NOMO-1 treated with dmso at 0.1 percent for 144 hours (cell line): Measurements from ENCODE around the gene EXOC3.

Source experiments
- DNase-seq: peaks from one replicate; lab custom pipeline; 2025; ENCODE audit not compliant: unreplicated experiment; lab: John Stamatoyannopoulos, UW

EXOC3 gene

GRCh38 chr5:425714-426113 lies 17.3 kb upstream of the EXOC3 start:
- DNase-seq, result no peak

- DNase-seq, result no peak
Observed at GRCh38 chr5:426392-426976, 16.5 kb upstream of the EXOC3 start.

DNA sequence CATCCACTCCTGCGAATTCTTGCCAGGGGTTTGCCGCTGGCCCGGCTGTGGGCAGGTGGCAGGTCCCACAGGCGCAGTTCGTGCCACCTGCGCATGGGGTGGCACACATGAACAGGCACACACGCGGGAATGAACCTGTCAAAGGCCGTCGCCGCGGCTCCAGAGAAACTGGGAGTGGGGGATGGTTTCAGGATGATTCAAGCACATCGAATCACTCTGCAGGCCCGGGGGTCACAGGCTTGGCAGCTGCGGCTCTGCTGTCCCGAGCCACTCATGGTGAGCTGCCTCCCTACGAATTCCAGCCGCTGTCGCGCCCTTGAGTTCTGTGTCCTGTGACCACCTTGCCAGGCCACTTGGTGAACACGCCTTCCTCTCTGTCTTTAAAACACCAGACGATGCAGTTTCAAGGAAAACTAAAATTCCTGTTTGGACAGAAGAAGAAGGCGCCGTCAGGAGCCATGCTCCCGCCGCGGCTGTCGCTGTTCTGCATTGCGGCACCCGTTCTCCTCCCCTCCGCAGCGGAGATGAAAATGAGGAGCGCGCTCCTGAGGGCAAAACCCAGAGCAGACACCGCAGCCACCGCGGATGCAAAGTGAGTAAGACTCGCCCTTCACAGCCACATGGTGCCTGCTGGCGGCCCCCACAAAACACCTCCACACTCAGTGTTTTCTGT lies 15.4 kb upstream of the EXOC3 start:
- DNase-seq, result no peak

GRCh38 chr5:428219-428618 lies 14.8 kb upstream of the EXOC3 start:
- no peak for DNase-seq

GRCh38 chr5:428754-429452 lies 14.1 kb upstream of the EXOC3 start:
- DNase-seq, result no peak

DNA sequence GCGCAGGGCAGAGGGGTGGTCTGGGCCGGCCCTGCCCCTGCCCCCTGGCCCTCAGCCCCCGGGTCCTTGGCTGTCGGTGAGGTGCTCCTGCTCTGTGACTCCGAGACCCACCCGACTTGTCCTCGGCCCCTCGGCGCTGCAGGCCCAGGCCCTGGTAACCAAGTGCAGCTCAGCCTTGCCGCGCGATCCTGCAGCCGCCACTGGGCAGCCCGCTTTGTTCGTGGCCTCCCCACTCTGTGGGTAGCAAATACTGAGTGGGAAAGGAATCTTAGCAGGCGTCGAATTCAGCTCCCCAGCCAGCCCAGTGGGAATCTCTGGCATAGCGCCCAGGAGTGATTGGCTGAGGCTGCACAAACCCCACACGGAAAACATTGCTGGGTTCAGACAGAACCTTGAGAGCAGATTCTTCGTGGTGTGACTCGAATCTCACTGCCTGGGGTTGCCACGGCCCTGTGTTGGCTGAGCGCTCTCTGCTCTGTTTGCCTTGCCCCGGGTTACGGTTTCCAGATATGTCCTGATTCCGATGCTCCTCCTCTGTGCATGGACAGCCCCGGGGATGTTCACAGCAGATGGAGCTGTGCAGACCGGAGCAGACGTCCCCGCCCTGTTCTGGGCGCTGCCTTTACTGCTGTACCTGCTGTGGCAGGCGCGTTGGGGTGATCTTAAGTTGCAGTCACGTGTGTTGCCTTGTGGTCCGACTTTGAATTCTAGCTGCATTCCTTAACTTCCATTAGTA lies 13.4 kb upstream of the EXOC3 start:
- no peak for DNase-seq

DNA sequence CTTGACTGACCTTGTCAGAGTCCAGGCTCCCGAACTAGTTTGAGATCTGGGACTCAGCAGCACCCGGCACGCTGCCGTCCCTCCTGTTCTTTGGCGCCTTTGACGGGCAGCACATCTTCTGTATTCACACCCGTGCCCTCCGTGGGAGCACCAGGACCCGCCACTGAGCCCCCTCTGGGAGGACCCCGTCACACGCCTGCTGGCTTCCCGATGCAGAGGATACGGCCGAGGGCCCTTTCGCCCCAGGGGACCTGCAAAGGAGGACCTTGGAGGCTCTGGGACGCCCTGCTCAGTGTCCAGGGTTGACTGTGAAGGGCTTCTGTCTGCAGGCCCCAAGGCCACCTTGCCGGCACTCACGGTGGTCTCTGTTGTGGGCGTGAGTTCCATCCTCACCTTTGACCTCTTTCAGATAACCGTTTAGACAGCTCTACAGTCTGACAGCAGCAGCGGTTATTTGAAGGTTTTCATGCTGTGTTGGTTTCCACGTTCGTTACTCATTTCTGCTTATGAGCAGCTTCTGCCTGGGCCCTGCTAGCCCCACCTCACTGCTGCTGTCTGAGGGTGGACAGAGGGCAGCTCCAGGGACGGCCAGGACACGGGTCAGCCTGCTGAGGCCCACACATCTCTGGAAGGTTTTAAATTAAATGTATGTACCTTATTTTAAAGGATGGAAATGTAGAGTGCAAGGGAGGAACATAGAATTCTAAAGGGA lies 12.6 kb upstream of the EXOC3 start:
- DNase-seq, result no peak

DNA sequence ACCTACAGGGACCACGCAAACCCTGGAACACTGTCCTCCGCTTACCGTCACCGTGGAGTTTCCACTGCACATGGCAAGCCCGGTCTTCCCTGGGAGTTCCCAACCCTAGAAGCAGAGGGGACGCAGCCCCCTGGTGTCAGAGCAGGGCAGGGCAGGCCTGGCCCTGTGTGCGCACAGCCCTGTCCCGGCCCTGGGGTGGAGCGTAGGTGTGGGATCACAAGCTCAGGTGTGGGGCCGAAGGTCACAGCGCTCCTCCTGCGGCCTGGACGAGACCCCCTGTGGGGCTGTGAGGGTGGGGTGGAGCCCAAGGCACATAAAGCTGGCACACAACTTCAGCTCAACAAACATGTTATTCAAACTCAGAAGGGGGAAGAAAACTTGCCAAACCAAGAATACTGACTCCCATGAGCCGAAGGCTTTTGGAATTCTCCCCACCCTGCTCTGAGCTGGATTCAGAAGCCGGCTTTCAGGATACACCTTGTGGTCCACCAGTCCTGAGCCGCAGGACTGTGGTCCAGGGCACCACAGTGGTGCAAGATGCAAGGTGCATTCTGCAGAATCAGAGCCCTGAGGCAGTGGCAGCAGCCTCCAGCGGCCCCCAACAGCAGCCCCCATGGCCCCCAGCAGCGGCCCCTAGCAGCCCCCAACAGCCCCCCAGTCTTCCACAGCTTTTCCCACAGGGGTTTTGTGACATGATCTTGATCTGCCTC lies 11.8 kb upstream of the EXOC3 start:
- DNase-seq, result no peak

DNA sequence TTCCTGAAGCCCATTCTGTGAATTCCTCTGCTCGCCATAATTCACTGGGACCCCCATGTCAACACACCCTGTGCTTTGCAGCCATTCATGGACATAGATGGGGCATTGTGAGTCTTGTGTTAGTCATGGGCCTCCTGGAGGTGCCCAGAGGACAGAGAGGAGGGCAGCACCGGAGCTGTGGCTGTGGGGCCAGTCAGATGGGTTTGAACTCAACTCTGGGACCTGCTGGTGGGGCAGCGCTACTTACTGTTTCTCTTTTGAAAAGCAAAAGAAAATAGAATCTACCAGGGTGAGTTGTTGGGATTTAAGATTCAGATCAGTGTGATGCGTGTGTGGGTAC lies 11.3 kb upstream of the EXOC3 start:
- no peak for DNase-seq

DNA sequence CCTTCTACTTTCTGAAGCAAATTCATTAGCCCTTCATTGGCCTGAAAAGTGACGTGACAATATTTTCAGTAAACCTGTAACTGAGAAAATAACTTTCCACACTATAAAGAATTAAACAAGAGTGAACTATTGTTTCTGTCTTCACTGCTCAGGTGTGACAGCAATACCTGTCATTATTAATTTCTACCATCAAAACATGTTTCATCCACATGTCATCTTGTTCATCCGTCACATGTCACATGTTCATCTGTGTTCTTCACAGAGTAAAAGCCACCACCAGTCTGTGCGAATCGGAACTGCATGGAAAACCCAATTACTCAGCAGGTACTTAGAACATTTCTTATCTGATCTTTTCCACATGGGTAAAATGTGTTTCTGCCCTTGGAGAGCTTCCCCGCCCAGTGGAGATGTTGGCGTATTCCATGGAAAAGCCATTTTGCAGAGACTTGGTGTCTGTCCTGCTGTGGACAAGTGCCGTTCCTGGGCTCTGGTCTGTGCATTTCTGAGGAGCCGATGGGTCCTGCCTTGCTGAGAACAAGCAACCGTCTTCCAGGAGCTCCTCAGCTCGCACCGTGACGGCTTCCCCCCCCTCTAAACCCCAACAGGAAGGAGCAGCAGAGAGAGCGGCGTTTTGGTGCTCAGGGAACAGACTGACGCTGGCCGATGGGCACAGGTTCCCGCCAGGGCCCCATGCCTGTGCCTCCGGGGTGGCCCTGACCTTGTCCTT lies 10.6 kb upstream of the EXOC3 start:
- no peak for DNase-seq

GRCh38 chr5:432928-433791 lies 9.8 kb upstream of the EXOC3 start:
- DNase-seq, result no peak

- no peak for DNase-seq
Observed at GRCh38 chr5:433836-434235, 9.1 kb upstream of the EXOC3 start.

GRCh38 chr5:434443-435146 lies 8.4 kb upstream of the EXOC3 start:
- DNase-seq, result no peak

DNA sequence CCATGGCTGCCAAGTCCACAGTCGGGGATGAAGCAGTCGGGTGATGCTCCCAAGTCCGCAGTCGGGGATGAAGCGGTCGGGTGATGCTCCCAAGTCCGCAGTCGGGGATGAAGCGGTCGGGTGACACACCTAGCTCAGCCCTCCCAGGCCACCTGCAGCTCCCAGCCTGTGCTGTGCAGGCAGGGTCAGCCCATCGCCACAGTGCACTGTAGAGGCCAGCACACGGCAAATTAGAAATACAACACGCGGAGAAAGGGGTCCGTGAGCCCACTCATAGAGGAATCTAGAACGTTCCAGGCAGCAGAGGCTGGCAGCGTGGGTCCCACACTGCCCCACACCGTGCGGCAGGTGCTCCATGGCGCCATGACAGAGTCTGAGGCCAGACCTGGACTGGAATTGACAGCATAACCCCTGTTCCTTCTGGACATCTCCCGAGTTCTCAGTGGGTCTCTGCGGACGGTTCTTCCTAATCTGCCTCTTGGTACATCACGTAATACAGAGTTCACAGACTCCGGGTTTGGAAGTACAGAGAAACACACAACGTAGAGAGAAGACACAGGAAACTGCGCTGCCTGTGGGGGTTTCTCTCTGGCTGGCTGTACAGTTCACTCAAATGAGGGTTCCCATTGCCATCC lies 7.7 kb upstream of the EXOC3 start:
- no peak for DNase-seq

- no peak for DNase-seq
Observed at GRCh38 chr5:435961-436640, 6.9 kb upstream of the EXOC3 start.

- no peak for DNase-seq
Observed at GRCh38 chr5:436641-436975, 6.4 kb upstream of the EXOC3 start.

DNA sequence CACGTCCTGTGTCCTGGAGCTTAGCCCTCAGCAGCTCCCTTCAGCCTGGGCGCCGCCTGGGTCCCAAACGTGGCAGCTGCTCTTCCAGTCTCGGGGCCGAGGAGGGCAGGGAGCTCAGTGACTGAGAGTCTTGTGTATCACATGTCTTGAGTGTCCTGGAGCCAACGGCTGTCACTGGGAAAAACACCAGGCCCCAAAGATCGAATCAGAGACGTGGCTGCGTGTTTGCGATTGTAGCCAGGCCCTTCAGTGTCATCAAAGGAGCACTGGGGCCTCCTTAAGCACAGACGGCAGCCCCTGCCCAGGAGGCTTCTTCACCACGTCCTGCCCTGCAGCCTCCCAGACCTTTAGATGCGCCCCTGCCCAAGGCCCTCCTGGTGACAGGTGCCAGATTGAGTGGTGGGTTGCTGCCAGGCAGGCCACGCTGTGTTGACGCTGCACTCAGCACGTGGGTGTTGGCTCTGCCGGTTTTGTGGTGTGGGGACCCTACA lies 5.7 kb upstream of the EXOC3 start:
- DNase-seq, result no peak
